HL-60 (cell line): ENCODE measurements around the gene BAZ1A.

Source experiments
- DNase-seq, 2 experiments: peaks; one replicate each; pipeline ENCODE4 v3.0.0-alpha.2; 2010 to 2020; ENCODE audit warnings: low read depth in 1 of 2, low spot score in 1 of 2
- H3K27ac ChIP-seq: fragments of 250-450 bp; sonication (Bioruptor Pico); replicated peaks from 2 replicates; pipeline ENCODE4 v1.5.1; 2020; ENCODE audit warnings: mild to moderate bottlenecking, moderate library complexity
- H3K27me3 ChIP-seq: fragments of 250-450 bp; sonication (Bioruptor Pico); 2 replicates; pipeline ENCODE4 v1.5.1; 2021; ENCODE audit warnings: mild to moderate bottlenecking, moderate library complexity; ENCODE audit not compliant: insufficient read depth, poor library complexity, severe bottlenecking
- H3K4me3 ChIP-seq: replicated peaks from 2 replicates; pipeline ENCODE4 v1.5.1; 2011; ENCODE audit warnings: mild to moderate bottlenecking, control low read depth, low read length; ENCODE audit not compliant: insufficient read depth
- CTCF ChIP-seq: IDR thresholded peaks from one replicate; pipeline ENCODE4 v1.5.1; 2011; ENCODE audit warnings: low read length, control low read depth, inconsistent platforms; ENCODE audit not compliant: insufficient read depth
- GABPA ChIP-seq: IDR thresholded peaks from 2 replicates; pipeline ENCODE4 v1.6.1; 2012; ENCODE audit warnings: low read depth
- POLR2AphosphoS5 ChIP-seq: IDR thresholded peaks from 2 replicates; pipeline ENCODE4 v1.6.1; 2012; ENCODE audit warnings: low read depth
- REST ChIP-seq: IDR thresholded peaks from 2 replicates; pipeline ENCODE4 v1.6.1; 2012; ENCODE audit warnings: low read depth; ENCODE audit not compliant: insufficient replicate concordance
- SPI1 ChIP-seq: IDR thresholded peaks from 2 replicates; pipeline ENCODE4 v1.6.1; 2012; ENCODE audit warnings: low read depth, mild to moderate bottlenecking, borderline replicate concordance

Gene BAZ1A

GRCh38 chr14:34776611-34777010 is 98.5 kb downstream of the BAZ1A start:
- TF ChIP-seq REST (no peak), POLR2AphosphoS5 (no peak), CTCF (no peak), GABPA (no peak), SPI1 (no peak)
- DNase-seq, result no peak
- no peak overlapping the region for H3K4me3 ChIP-seq
- no peak overlapping the region for H3K27ac ChIP-seq
- H3K27me3 ChIP-seq, result no peaks in the 10 kb centered on the region

GRCh38 chr14:34775922-34776321 is 99.2 kb downstream of the BAZ1A start:
- Histone ChIP-seq H3K27me3 (no peaks in the 10 kb centered on the region), H3K4me3 (no peak overlapping the region), H3K27ac (no peak overlapping the region)
- no peak for TF ChIP-seq SPI1
- TF ChIP-seq REST, result no peak
- TF ChIP-seq GABPA, result no peak
- TF ChIP-seq CTCF, result no peak
- no peak for TF ChIP-seq POLR2AphosphoS5
- DNase-seq, result no peak

- H3K4me3 ChIP-seq, result no peak overlapping the region
- no peak overlapping the region for H3K27ac ChIP-seq
- DNase-seq, result no peak
- no peaks in the 10 kb centered on the region for H3K27me3 ChIP-seq
- TF ChIP-seq REST (no peak), SPI1 (no peak), GABPA (no peak), CTCF (no peak), POLR2AphosphoS5 (no peak)
Observed at GRCh38 chr14:34775342-34775741, 99.8 kb downstream of the BAZ1A start.
